Neural crest cell (in vitro differentiated cells): ENCODE data around the gene NUFIP2. TPM values are rescaled to one million over a fixed set of nuclear protein-coding genes. Genes with fewer than 3 reads are reported as not detected.

Experiments used
- DNase-seq: peaks from one replicate; pipeline ENCODE4 v3.0.0; 2021; ENCODE audit warnings: low read depth, mixed read lengths, low spot score
- H3K27ac Mint-ChIP-seq: one replicate; pipeline ENCODE4 v1.8.0; 2021; ENCODE audit warnings: mild to moderate bottlenecking, mixed read lengths; ENCODE audit not compliant: unreplicated experiment
- H3K27me3 Mint-ChIP-seq: 2 replicates; pipeline ENCODE4 v1.8.0; 2021; ENCODE audit warnings: low read depth, mild to moderate bottlenecking, mixed read lengths
- H3K36me3 Mint-ChIP-seq: 2 replicates; pipeline ENCODE4 v1.8.0; 2021; ENCODE audit warnings: low read depth, mild to moderate bottlenecking, mixed read lengths
- H3K4me1 Mint-ChIP-seq: 2 replicates; pipeline ENCODE4 v1.8.0; 2021; ENCODE audit warnings: mixed read lengths
- H3K4me3 Mint-ChIP-seq: one replicate; pipeline ENCODE4 v1.8.0; 2021; ENCODE audit warnings: mild to moderate bottlenecking, mixed read lengths
- H3K9me3 Mint-ChIP-seq: 2 replicates; pipeline ENCODE4 v1.8.0; 2021; ENCODE audit warnings: mixed read lengths
- total RNA-seq: library from RNA; stranded (reverse); gene quantifications from 2 replicates; pipeline ENCODE4 v1.2.1, GENCODE V29; 2021
- TF ChIP-seq, protein P1 (sequence below): fragments of 200-600 bp; sonication (generic); conservative IDR thresholded peaks from 2 replicates; pipeline ENCODE4 v1.5.0; 2021; ENCODE audit warnings: antibody characterized with exemption, mild to moderate bottlenecking

The NUFIP2 gene
- total RNA-seq, 1 donor from 2014 or later, result 61.7 TPM

DNA sequence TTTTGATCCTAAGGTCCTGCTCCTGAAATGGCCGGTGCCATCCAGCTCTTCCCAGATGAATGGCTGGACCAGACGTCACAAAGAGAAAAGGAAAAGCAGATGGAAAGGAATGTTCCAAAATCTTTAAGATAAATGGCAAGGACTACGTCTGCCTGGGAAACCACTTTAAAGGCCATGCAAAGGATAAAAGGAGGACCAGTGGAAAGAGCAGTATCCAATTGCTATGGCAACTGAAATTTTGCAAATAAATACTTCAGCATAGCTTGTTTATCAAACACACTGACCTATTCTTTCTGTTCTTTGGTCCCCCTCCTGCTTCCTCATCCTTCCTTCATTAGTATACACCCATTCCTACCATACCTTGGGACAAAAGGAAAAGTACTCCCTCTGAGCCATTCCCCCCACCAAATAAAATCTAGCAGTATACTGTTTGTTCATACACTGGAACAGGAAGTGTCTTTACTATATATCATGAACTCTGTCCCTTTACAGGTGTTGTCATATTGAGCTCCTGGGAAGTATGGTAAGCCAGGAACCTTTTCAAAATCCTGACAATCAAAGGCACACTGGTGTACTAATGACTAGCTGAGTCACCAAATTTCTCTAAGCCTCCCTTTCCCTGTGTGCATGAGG lies 37.2 kb upstream of the NUFIP2 start:
- no peaks in the 10 kb centered on the region for H3K27me3 Mint-ChIP-seq
- no peak overlapping the region for H3K4me3 Mint-ChIP-seq
- no peaks in the 10 kb centered on the region for H3K4me1 Mint-ChIP-seq
- no peak for DNase-seq
- H3K36me3 Mint-ChIP-seq, result no peaks in the 10 kb centered on the region
- H3K9me3 Mint-ChIP-seq, result no peaks in the 10 kb centered on the region
- no peak overlapping the region for H3K27ac Mint-ChIP-seq
- TF ChIP-seq, protein P1, sequence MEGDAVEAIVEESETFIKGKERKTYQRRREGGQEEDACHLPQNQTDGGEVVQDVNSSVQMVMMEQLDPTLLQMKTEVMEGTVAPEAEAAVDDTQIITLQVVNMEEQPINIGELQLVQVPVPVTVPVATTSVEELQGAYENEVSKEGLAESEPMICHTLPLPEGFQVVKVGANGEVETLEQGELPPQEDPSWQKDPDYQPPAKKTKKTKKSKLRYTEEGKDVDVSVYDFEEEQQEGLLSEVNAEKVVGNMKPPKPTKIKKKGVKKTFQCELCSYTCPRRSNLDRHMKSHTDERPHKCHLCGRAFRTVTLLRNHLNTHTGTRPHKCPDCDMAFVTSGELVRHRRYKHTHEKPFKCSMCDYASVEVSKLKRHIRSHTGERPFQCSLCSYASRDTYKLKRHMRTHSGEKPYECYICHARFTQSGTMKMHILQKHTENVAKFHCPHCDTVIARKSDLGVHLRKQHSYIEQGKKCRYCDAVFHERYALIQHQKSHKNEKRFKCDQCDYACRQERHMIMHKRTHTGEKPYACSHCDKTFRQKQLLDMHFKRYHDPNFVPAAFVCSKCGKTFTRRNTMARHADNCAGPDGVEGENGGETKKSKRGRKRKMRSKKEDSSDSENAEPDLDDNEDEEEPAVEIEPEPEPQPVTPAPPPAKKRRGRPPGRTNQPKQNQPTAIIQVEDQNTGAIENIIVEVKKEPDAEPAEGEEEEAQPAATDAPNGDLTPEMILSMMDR, result no peak

DNA sequence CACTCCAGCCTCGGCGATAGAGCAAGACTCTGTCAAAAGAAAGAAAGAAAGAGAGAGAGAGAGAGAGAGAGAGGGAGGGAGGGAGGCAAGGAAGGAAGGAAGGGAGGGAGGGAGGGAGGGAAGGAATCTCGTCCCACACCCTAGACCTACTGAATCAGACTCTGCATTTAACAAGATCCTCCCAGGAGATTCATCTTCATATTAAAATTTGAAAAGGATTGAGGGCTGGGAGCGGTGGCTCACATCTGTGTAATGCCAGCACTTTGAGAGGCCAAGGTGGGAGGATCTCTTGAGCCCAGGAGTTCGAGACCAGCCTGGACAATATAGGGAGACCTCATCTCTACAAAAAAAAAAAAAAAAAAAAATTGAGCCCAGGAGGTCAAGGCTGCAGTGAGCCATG lies 33.5 kb upstream of the NUFIP2 start:
- Mint-ChIP-seq H3K4me1 (no peaks in the 10 kb centered on the region), H3K27me3 (peaks cover 2% of the 10 kb centered on the region), H3K4me3 (no peak overlapping the region), H3K9me3 (no peaks in the 10 kb centered on the region), H3K27ac (no peak overlapping the region), H3K36me3 (no peaks in the 10 kb centered on the region)
- no peak for DNase-seq
- TF ChIP-seq, protein P1, result no peak

DNA sequence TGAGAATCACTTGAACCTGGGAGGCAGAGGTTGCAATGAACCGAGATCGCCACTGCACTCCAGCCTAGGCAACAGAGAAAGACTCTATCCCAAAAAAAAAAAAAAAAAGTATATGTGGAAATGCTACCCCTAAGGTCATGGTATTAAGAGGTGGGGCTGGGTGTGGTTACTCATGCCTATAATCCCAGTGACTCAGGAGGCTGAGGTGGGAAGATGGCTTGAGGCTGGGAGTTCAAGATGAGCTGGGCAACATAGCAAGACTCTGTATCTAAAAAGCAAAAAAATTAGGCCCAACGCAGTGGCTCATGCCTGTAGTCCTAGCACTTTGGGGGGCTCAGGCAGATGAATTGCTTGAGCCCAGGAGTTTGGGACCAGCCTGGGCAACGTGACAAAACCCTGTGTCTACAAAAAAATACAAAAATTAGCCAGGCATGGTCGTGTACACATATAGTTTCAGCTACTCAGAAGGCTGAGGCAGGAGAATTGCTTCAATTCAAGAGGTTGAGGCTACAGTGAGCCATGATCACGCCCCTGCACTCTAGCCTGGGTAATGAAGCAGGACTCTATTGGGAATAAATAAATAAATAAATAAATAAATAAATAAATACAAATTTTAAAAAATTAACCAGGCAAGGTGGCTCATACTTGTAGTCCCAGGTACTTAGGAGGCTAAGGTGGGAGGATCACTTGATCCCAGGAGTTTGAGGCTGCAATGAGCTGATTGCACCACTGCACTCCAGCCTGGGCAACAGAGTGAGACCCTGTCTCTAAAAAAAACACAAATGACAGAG lies 32.3 kb upstream of the NUFIP2 start:
- Mint-ChIP-seq H3K27me3 (peaks cover 2% of the 10 kb centered on the region), H3K4me3 (no peak overlapping the region), H3K27ac (no peak overlapping the region), H3K4me1 (no peaks in the 10 kb centered on the region), H3K9me3 (no peaks in the 10 kb centered on the region), H3K36me3 (no peaks in the 10 kb centered on the region)
- TF ChIP-seq, protein P1, result no peak
- DNase-seq, result no peak

DNA sequence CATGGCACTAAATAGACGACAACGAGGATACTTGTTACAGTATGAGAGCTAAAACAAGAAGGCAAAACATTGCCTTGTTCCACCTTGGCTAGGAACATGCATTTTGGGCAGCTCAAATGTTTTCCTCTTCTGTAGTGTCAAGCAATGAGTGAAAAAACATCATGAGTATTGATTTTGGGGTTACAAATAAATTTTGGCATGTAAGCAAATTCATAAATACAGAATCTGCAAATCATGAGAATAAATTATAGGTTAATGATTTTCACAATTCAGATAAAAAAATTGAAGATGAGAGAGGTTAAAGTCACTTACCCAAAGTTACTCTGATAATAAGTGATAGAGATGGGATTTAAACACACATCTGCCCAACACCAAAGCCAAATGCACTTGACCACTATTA lies 28.4 kb upstream of the NUFIP2 start:
- TF ChIP-seq, protein P1, result no peak
- Mint-ChIP-seq H3K27me3 (peaks cover 2% of the 10 kb centered on the region), H3K27ac (no peak overlapping the region), H3K36me3 (no peaks in the 10 kb centered on the region), H3K9me3 (no peaks in the 10 kb centered on the region), H3K4me1 (no peaks in the 10 kb centered on the region), H3K4me3 (no peak overlapping the region)
- DNase-seq, result no peak

DNA sequence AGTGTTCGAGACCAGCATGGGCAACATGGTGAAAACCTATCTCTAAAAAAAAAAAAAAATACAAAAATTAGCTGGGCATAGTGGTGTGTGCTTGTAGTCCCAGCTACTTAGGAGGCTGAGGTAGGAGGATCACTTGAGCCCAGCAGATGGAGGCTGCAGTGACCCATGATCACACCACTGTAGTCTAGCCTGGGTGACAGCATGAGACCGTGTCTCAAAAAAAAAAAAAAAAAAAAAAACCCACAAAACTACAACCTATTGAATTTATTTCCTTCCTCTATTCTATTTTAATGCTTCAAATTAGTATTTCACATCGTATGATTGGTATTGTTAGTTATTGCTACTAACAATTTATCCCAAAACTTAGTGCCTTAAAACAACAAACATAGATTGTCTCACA lies 9.4 kb upstream of the NUFIP2 start:
- H3K4me3 Mint-ChIP-seq, result no peak overlapping the region
- no peaks in the 10 kb centered on the region for H3K36me3 Mint-ChIP-seq
- no peaks in the 10 kb centered on the region for H3K27me3 Mint-ChIP-seq
- DNase-seq, result no peak
- no peaks in the 10 kb centered on the region for H3K4me1 Mint-ChIP-seq
- TF ChIP-seq, protein P1, result no peak
- H3K27ac Mint-ChIP-seq, result no peak overlapping the region
- no peaks in the 10 kb centered on the region for H3K9me3 Mint-ChIP-seq
